Neural cell (in vitro differentiated cells): ENCODE measurements around the gene MSH3. TPM values are rescaled to one million over a fixed set of nuclear protein-coding genes. Genes with fewer than 3 reads are reported as not detected.

Experiments used
- H2AFZ ChIP-seq: fragments of 200-600, 300-800 bp; sonication (generic), shearing (Covaris generic); 2 replicates; pipeline ENCODE4 v1.6.0; 2014; ENCODE audit warnings: low read depth, mild to moderate bottlenecking, antibody characterized with exemption, low read length, moderate library complexity
- H3F3A ChIP-seq: fragments of 200-600 bp; shearing (Covaris generic); 2 replicates; pipeline ENCODE4 v1.6.1; 2016; ENCODE audit warnings: mild to moderate bottlenecking, moderate library complexity, mixed read lengths, antibody characterized with exemption, low read length; ENCODE audit not compliant: insufficient read depth, poor library complexity, severe bottlenecking
- H3K27ac ChIP-seq: fragments of 200-600, 300-800 bp; sonication (generic), shearing (Covaris generic); 2 replicates; pipeline ENCODE4 v1.5.1; 2014; ENCODE audit warnings: mild to moderate bottlenecking, low read length, moderate library complexity
- H3K27me3 ChIP-seq: fragments of 300-800, 200-600 bp; sonication (generic), shearing (Covaris generic); 2 replicates; pipeline ENCODE4 v1.6.0; 2014; ENCODE audit warnings: mild to moderate bottlenecking, low read depth, low read length, moderate library complexity; ENCODE audit not compliant: insufficient read depth
- H3K36me3 ChIP-seq: fragments of 300-800, 200-600 bp; sonication (generic), shearing (Covaris generic); 2 replicates; pipeline ENCODE4 v1.5.1; 2014; ENCODE audit warnings: mild to moderate bottlenecking, antibody characterized with exemption, low read length, moderate library complexity; ENCODE audit not compliant: insufficient read depth
- H3K4me2 ChIP-seq: fragments of 300-800, 200-600 bp; sonication (generic), shearing (Covaris generic); 2 replicates; pipeline ENCODE4 v1.6.0; 2014; ENCODE audit warnings: mild to moderate bottlenecking, low read length
- H3K4me3 ChIP-seq: fragments of 300-800, 200-600 bp; sonication (generic), shearing (Covaris generic); 2 replicates; pipeline ENCODE4 v1.5.1; 2014; ENCODE audit warnings: mild to moderate bottlenecking, low read length, moderate library complexity
- H3K79me2 ChIP-seq: fragments of 200-600 bp; shearing (Covaris generic); replicated peaks from 2 replicates; pipeline ENCODE4 v1.6.0; 2014; ENCODE audit warnings: mild to moderate bottlenecking, low read length, moderate library complexity; ENCODE audit not compliant: insufficient read depth
- H3K9ac ChIP-seq: fragments of 300-800, 200-600 bp; sonication (generic), shearing (Covaris generic); 2 replicates; pipeline ENCODE4 v1.6.1; 2016; ENCODE audit warnings: mild to moderate bottlenecking, low read length, mixed read lengths
- H3K9me2 ChIP-seq: fragments of 200-600 bp; shearing (Covaris generic); 2 replicates; pipeline ENCODE4 v1.6.1; 2016; ENCODE audit warnings: mild to moderate bottlenecking, low read length, mixed read lengths; ENCODE audit not compliant: insufficient read depth
- H3K9me3 ChIP-seq: fragments of 200-600, 300-800 bp; sonication (generic), shearing (Covaris generic); 2 replicates; pipeline ENCODE4 v1.6.1; 2016; ENCODE audit warnings: mild to moderate bottlenecking, mixed run types, low read length, moderate library complexity, mixed read lengths
- H4K20me1 ChIP-seq: fragments of 200-600 bp; shearing (Covaris generic); 2 replicates; pipeline ENCODE4 v1.6.1; 2016; ENCODE audit warnings: mild to moderate bottlenecking, mixed run types; ENCODE audit not compliant: insufficient read depth
- CTCF ChIP-seq: fragments of 450-650 bp; IDR thresholded peaks from 2 replicates; pipeline ENCODE4 v1.5.1; 2014; ENCODE audit warnings: antibody characterized with exemption, mild to moderate bottlenecking, moderate library complexity; ENCODE audit not compliant: poor library complexity, severe bottlenecking
- EP300 ChIP-seq: fragments of 450-650 bp; conservative IDR thresholded peaks from 2 replicates; pipeline ENCODE4 v1.6.1; 2014; ENCODE audit warnings: antibody characterized with exemption, mild to moderate bottlenecking, moderate library complexity; ENCODE audit not compliant: poor library complexity, severe bottlenecking
- EZH2 ChIP-seq: fragments of 200-600, 300-800 bp; shearing (Covaris generic), sonication (generic); IDR thresholded peaks from 2 replicates; pipeline ENCODE4 v1.6.1; 2014; ENCODE audit warnings: antibody characterized with exemption, low read length, borderline replicate concordance, mild to moderate bottlenecking; ENCODE audit not compliant: insufficient read depth, poor library complexity, severe bottlenecking
- MXI1 ChIP-seq: fragments of 450-650 bp; conservative IDR thresholded peaks from 2 replicates; pipeline ENCODE4 v1.6.1; 2014; ENCODE audit warnings: antibody characterized with exemption, mild to moderate bottlenecking; ENCODE audit not compliant: poor library complexity, severe bottlenecking
- POLR2AphosphoS5 ChIP-seq: IDR thresholded peaks from 2 replicates; pipeline ENCODE4 v1.6.1; 2012
- RAD21 ChIP-seq: fragments of 450-650 bp; conservative IDR thresholded peaks from 2 replicates; pipeline ENCODE4 v1.6.1; 2014; ENCODE audit warnings: antibody characterized with exemption, mild to moderate bottlenecking, moderate library complexity
- SMC3 ChIP-seq: fragments of 450-650 bp; conservative IDR thresholded peaks from 2 replicates; pipeline ENCODE4 v1.6.1; 2014; ENCODE audit warnings: antibody characterized with exemption, mild to moderate bottlenecking, moderate library complexity; ENCODE audit not compliant: poor library complexity
- TAF1 ChIP-seq: IDR thresholded peaks from 2 replicates; pipeline ENCODE4 v1.6.1; 2012; ENCODE audit warnings: low read depth
- polyA plus RNA-seq: library from polyadenylated mRNA; depleted of rRNA; stranded (reverse); fragments of >200 nt; gene quantifications from 2 replicates; pipeline ENCODE4 v1.2.3, GENCODE V29; 2014
- TF ChIP-seq, protein P1 (sequence below): IDR thresholded peaks from 2 replicates; pipeline ENCODE4 v1.6.1; 2012; ENCODE audit warnings: borderline replicate concordance

MSH3 gene
- polyA plus RNA-seq, 1 donor from 2014 or later = 9.8 TPM

DNA sequence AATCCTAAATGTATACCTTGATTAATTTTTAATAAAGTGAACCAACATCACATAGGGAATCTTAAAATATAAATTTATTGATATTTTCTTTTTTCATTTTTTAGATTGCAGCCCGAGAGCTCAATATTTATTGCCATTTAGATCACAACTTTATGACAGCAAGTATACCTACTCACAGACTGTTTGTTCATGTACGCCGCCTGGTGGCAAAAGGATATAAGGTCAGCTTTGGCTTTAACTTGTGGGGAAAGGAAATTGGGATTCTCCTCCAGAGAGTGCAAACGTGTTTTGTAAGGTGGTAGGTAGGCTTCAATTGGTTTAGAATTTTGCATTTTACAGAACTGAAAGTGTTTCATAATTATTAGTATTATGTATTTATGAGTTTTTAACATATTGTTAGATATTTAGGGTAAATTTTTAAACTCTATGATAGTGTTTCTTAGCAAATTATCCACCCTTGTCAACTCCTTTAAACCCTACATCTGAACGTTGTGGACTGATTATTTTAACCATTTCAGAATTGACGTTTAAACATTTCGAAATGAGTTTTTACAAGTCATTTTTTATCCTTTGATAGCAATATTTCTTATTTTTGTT, 17.8 kb downstream of the MSH3 start:
- Histone ChIP-seq H3K36me3 (peaks cover 3% of the 10 kb centered on the region), H3K27me3 (no peaks in the 10 kb centered on the region), H4K20me1 (no peaks in the 10 kb centered on the region), H3K4me2 (no peak overlapping the region), H3K4me3 (no peak overlapping the region), H3F3A (no peaks in the 10 kb centered on the region), H3K79me2 (no peaks in the 10 kb centered on the region), H3K27ac (no peak overlapping the region), H3K9ac (no peak overlapping the region), H2AFZ (no peak overlapping the region), H3K9me2 (no peaks in the 10 kb centered on the region), H3K9me3 (no peaks in the 10 kb centered on the region)
- TF ChIP-seq RAD21 (peak; percentile 74), SMC3 (peak; percentile 89), EP300 (no peak), CTCF (peak; percentile 75)

DNA sequence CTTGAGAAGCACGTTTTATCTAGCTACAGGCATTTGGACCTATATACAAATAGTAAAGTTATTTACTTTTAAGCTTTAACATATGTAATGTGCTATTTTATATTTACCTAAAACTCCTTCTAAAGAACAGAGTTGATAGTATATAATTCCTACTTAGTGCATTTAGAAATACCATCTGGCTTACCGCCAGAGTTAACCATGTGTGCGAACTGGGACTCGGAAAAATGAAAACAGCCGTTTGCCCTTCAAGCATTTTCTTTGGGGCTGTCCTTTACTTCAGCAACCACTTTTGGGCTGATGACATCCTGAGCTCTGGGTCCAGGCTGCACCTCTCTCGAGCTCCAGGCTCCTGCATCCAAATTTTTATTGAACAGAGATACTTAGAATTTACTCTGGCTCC, 22.3 kb downstream of the MSH3 start:
- no peak overlapping the region for H2AFZ ChIP-seq
- H3K9ac ChIP-seq = no peak overlapping the region
- TF ChIP-seq CTCF (no peak), MXI1 (no peak), POLR2AphosphoS5 (no peak), TAF1 (no peak), RAD21 (no peak), EP300 (no peak), EZH2 (no peak), SMC3 (no peak)
- TF ChIP-seq, protein P1, sequence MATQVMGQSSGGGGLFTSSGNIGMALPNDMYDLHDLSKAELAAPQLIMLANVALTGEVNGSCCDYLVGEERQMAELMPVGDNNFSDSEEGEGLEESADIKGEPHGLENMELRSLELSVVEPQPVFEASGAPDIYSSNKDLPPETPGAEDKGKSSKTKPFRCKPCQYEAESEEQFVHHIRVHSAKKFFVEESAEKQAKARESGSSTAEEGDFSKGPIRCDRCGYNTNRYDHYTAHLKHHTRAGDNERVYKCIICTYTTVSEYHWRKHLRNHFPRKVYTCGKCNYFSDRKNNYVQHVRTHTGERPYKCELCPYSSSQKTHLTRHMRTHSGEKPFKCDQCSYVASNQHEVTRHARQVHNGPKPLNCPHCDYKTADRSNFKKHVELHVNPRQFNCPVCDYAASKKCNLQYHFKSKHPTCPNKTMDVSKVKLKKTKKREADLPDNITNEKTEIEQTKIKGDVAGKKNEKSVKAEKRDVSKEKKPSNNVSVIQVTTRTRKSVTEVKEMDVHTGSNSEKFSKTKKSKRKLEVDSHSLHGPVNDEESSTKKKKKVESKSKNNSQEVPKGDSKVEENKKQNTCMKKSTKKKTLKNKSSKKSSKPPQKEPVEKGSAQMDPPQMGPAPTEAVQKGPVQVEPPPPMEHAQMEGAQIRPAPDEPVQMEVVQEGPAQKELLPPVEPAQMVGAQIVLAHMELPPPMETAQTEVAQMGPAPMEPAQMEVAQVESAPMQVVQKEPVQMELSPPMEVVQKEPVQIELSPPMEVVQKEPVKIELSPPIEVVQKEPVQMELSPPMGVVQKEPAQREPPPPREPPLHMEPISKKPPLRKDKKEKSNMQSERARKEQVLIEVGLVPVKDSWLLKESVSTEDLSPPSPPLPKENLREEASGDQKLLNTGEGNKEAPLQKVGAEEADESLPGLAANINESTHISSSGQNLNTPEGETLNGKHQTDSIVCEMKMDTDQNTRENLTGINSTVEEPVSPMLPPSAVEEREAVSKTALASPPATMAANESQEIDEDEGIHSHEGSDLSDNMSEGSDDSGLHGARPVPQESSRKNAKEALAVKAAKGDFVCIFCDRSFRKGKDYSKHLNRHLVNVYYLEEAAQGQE = no peak
- H3K9me3 ChIP-seq = no peaks in the 10 kb centered on the region
- no peaks in the 10 kb centered on the region for H4K20me1 ChIP-seq
- H3K36me3 ChIP-seq = peaks cover 3% of the 10 kb centered on the region
- H3K9me2 ChIP-seq = no peaks in the 10 kb centered on the region
- H3F3A ChIP-seq = no peaks in the 10 kb centered on the region
- H3K4me2 ChIP-seq = no peak overlapping the region
- no peak overlapping the region for H3K27ac ChIP-seq
- no peaks in the 10 kb centered on the region for H3K27me3 ChIP-seq
- H3K79me2 ChIP-seq = no peaks in the 10 kb centered on the region
- H3K4me3 ChIP-seq = no peak overlapping the region
